ENCODE data around the gene RILPL2. TPM values are rescaled to one million over a fixed set of nuclear protein-coding genes. Genes with fewer than 3 reads are reported as not detected.
"Not testable (repeated sequence)": the region's sequence is repeated elsewhere in the genome, so short reads cannot be mapped to it uniquely, and the experiment has no call there.

RILPL2 gene
- total RNA-seq, 1 experiment from 2014 or later: 2.6 TPM

DNA sequence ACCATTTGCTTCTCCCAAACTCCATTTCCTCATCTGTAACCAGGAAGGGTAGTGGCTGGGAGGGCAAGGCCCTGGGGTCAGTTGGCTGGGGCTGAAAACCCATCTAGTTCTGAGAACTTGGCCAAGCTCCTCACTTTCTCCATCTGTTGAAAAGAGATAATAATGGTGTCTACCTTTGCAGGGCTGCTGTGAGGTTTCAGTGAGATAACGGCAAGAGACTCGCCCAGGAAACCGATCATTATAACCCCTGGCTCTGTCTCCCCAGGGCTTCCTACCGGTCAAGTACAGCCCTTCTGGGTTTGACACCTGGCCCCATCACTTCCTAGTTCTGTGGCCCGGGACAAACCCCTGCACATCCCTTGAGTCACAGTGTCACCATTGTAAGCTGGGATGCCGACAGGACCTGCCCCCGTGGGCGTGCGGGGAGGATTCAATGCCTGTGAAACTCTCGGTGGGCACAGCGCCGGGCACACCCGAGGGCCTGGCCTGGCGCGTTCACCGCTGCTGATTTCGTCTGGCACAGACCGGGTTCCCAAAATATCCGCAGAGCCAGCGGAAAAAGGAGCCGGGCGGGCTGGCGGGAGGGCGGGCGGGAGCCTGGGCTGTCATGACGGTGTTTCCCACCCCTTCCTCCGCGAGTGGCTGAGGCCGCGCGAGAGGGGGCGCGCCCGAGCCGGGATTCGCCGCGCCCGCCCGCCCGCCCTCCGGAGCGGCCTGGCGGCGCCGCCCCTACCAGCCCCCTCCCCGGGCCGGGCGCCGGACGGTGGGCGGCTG lies 48.1 kb downstream of the RILPL2 start:
- Mint-ChIP-seq H3K4me3 (ENCODE audit: unreplicated experiment) (peak overlapping the region; percentile 68), H3K9me3 (ENCODE audit: unreplicated experiment) (no peaks in the 10 kb centered on the region), H3K27me3 (ENCODE audit: insufficient read depth, unreplicated experiment) (no peaks in the 10 kb centered on the region), H3K4me1 (ENCODE audit: insufficient read depth, unreplicated experiment) (peaks cover 21% of the 10 kb centered on the region), H3K27ac (ENCODE audit: low read depth, unreplicated experiment) (no peak overlapping the region), H3K36me3 (ENCODE audit: insufficient read depth, unreplicated experiment) (peaks cover 29% of the 10 kb centered on the region)
- POLR2A ChIA-PET: interaction anchor here (0.6 to 6.2 kb wide), 7 partner anchors 10 to 214 kb away, joined by 3 to 127 read pairs (median 4); partner anchors contain the start of genes MPHOSPH9, MTRFR, SBNO1 and SNRNP35
- CTCF ChIA-PET: interaction anchor here (1.3 to 1.5 kb wide), 3 partner anchors 18 to 193 kb away, joined by 3 to 6 read pairs (median 6); no protein-coding TSS in a partner anchor
- DNase-seq (ENCODE audit: unreplicated experiment): peak; percentile 71
- intact Hi-C loops (cut with micrococcal nuclease): loop anchor here (5.0 kb wide), 1 partner anchor 194 kb away; the partner anchor contains the start of gene TMED2
- no TSS peak for BruUV-seq (replicated peaks)
- TF ChIP-seq, protein P1, sequence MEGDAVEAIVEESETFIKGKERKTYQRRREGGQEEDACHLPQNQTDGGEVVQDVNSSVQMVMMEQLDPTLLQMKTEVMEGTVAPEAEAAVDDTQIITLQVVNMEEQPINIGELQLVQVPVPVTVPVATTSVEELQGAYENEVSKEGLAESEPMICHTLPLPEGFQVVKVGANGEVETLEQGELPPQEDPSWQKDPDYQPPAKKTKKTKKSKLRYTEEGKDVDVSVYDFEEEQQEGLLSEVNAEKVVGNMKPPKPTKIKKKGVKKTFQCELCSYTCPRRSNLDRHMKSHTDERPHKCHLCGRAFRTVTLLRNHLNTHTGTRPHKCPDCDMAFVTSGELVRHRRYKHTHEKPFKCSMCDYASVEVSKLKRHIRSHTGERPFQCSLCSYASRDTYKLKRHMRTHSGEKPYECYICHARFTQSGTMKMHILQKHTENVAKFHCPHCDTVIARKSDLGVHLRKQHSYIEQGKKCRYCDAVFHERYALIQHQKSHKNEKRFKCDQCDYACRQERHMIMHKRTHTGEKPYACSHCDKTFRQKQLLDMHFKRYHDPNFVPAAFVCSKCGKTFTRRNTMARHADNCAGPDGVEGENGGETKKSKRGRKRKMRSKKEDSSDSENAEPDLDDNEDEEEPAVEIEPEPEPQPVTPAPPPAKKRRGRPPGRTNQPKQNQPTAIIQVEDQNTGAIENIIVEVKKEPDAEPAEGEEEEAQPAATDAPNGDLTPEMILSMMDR (IDR thresholded peaks at IDR 0.05; ENCODE audit: unreplicated experiment): no peak

DNA sequence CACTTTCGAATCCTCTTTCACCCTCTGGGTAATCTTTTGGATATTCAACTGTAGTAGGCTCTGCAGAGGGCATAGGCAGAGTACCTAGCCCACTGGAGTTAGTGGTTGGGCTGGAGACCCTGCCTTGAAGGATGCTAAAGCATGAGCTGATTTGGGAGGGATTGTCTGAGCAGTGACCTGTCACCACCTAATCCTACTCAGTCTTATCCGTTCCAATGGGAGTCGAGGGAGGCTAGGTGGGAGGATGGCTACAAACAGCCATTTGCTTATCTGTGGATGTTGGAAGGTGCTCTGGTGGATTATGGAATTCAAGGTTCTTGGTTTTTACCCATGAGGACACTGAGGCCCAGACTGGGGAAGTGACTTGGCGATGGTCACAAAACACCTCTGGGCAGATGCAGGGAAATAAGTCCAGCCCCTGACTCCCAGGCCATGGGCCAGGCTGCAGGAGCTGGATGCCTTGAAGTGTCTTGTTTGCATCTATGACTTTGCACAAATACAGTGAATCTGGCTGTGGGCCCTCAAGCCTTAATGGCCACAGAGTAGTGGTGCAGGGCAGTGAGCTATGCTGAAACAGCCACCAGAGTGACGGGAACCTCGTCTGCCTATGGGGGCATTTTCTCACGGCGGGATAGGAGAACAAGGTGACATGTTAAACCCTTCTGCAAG lies 48.8 kb downstream of the RILPL2 start:
- H3K36me3 Mint-ChIP-seq (ENCODE audit: insufficient read depth, unreplicated experiment): peaks cover 24% of the 10 kb centered on the region
- intact Hi-C loops (cut with micrococcal nuclease): loop anchor here (5.0 kb wide), 1 partner anchor 195 kb away; the partner anchor contains the start of gene TMED2
- no peak overlapping the region for H3K27ac Mint-ChIP-seq (ENCODE audit: low read depth, unreplicated experiment)
- no TSS peak for BruUV-seq (replicated peaks)
- CTCF ChIA-PET: interaction anchor here (0.5 to 1.5 kb wide), 4 partner anchors 19 to 194 kb away, joined by 3 to 6 read pairs (median 4); no protein-coding TSS in a partner anchor
- H3K9me3 Mint-ChIP-seq (ENCODE audit: unreplicated experiment): no peaks in the 10 kb centered on the region
- TF ChIP-seq, protein P1 (IDR thresholded peaks at IDR 0.05; ENCODE audit: unreplicated experiment): no peak
- H3K27me3 Mint-ChIP-seq (ENCODE audit: insufficient read depth, unreplicated experiment): no peaks in the 10 kb centered on the region
- peak overlapping the region; percentile 68 for H3K4me3 Mint-ChIP-seq (ENCODE audit: unreplicated experiment)
- POLR2A ChIA-PET: interaction anchor here (0.6 to 6.2 kb wide), 6 partner anchors 11 to 214 kb away, joined by 3 to 127 read pairs (median 4); partner anchors contain the start of genes MPHOSPH9, MTRFR and SBNO1
- no peak for DNase-seq (ENCODE audit: unreplicated experiment)
- H3K4me1 Mint-ChIP-seq (ENCODE audit: insufficient read depth, unreplicated experiment): peaks cover 21% of the 10 kb centered on the region

DNA sequence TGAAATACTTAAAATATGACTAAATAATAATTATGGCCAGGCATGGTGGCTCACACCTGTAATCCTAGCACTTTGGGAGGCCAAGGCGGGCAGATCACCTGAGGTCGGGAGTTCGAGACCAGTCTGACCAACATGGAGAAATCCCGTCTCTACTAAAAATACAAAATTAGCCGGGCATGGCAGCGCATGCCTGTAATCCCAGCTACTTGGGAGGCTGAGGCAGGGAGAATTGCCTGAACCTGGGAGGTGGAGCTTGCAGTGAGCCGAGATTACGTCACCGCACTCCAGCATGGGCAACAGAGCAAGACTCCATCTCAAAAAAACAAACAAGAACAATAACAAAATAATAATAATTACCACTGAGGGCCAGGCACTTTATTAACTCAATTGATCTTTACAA lies 50.9 kb downstream of the RILPL2 start:
- H3K4me1 Mint-ChIP-seq (ENCODE audit: insufficient read depth, unreplicated experiment): peaks cover 19% of the 10 kb centered on the region
- CTCF ChIA-PET: interaction anchor here (0.6 to 1.5 kb wide), 7 partner anchors 20 to 1306 kb away, joined by 3 to 8 read pairs (median 3); no protein-coding TSS in a partner anchor
- H3K36me3 Mint-ChIP-seq (ENCODE audit: insufficient read depth, unreplicated experiment); H3K4me3 Mint-ChIP-seq (ENCODE audit: unreplicated experiment); H3K27ac Mint-ChIP-seq (ENCODE audit: low read depth, unreplicated experiment); H3K9me3 Mint-ChIP-seq (ENCODE audit: unreplicated experiment); BruUV-seq (replicated peaks); H3K27me3 Mint-ChIP-seq (ENCODE audit: insufficient read depth, unreplicated experiment); DNase-seq (ENCODE audit: unreplicated experiment): not testable (repeated sequence)
- intact Hi-C loops (cut with micrococcal nuclease): loop anchor here (5.0 kb wide), 1 partner anchor 197 kb away; the partner anchor contains the start of gene TMED2
- POLR2A ChIA-PET: interaction anchor here (0.7 to 6.2 kb wide), 6 partner anchors 15 to 1160 kb away, joined by 3 to 127 read pairs (median 6); partner anchors contain the start of genes MPHOSPH9, MTRFR, RILPL2 and SBNO1

DNA sequence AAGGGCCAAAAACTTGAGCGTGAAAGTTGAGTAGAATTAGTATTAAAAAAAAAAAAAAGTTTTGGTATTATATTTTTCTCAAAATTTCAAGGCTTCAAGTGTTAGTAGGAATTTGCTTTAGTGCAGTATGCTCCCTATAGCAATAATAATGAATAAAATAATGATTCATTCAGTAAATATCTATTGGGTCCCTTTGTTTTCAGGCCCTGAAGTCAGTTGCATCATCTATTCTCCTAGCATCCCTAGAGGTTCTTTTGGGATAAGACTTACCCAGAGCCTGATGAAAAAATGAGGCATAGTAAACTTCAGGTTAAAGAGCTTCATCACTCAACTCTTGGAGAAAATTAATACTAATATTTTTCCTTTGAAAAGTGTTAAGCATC lies 51.5 kb downstream of the RILPL2 start:
- Mint-ChIP-seq H3K27me3 (ENCODE audit: insufficient read depth, unreplicated experiment) (no peaks in the 10 kb centered on the region), H3K9me3 (ENCODE audit: unreplicated experiment) (no peaks in the 10 kb centered on the region), H3K27ac (ENCODE audit: low read depth, unreplicated experiment) (no peak overlapping the region), H3K36me3 (ENCODE audit: insufficient read depth, unreplicated experiment) (peaks cover 3% of the 10 kb centered on the region), H3K4me3 (ENCODE audit: unreplicated experiment) (peak overlapping the region; percentile 91), H3K4me1 (ENCODE audit: insufficient read depth, unreplicated experiment) (peaks cover 13% of the 10 kb centered on the region)
- peak; percentile 57 for DNase-seq (ENCODE audit: unreplicated experiment)
- ChIA-PET CTCF (interaction anchor here (1.1 to 2.1 kb wide), 3 partner anchors 19 to 198 kb away, joined by 3 to 9 read pairs (median 4); partner anchors contain the start of gene SBNO1), POLR2A (interaction anchor here (0.7 to 6.2 kb wide), 5 partner anchors 19 to 1160 kb away, joined by 3 to 127 read pairs (median 7); partner anchors contain the start of genes MPHOSPH9, MTRFR, RILPL2 and SBNO1)
- TF ChIP-seq, protein P1 (IDR thresholded peaks at IDR 0.05; ENCODE audit: unreplicated experiment): no peak
- intact Hi-C loops (cut with micrococcal nuclease): loop anchor here (5.0 kb wide), 1 partner anchor 197 kb away; the partner anchor contains the start of gene TMED2
- BruUV-seq (replicated peaks): no TSS peak

Data from MCF 10A (cell line).